Uterus (tissue), 2 donors: ENCODE measurements around the gene SNURF.
"Not testable (repeated sequence)": the region's sequence is repeated elsewhere in the genome, so short reads cannot be mapped to it uniquely, and the experiment has no call there.

Source experiments
- POLR2A ChIP-seq, 2 donors: fragments of 450-650 bp; IDR thresholded peaks; one replicate each; pipeline ENCODE4 v1.6.1; 2016; ENCODE audit warnings: antibody characterized with exemption in 2 of 2, mild to moderate bottlenecking in 1 of 2, moderate library complexity in 1 of 2
- TF ChIP-seq, protein P1 (sequence below), 4 experiments: fragments of 200-600 bp in 2 of 4; fragments of 450-650 bp in 2 of 4; sonication (generic) in 2 of 4; IDR thresholded peaks; one replicate each; pipeline ENCODE4 v1.5.1; 2016 to 2019; ENCODE audit warnings: antibody characterized with exemption in 4 of 4, mild to moderate bottlenecking in 2 of 4, moderate library complexity in 1 of 4

DNA sequence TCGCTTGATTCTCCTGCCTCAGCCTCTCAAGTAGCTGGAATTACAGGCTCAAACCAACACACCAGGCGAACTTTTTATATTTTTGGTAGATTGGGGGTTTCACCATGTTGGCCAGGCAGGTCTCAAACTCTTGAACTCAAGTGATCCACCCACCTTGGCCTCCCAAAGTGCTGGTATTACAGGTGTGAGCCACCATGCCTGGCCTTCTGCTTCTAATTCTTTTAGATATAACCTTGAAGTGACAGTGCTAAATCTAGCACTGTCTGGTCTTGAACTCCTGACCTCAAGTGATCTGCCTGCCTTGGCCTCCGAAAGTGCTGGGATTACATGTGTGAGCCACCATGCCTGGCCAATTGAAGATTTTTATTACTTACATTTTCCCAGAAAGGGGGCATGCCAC lies 16.6 kb upstream of the SNURF start:
- TF ChIP-seq POLR2A (IDR thresholded peaks at IDR 0.05) = not testable (repeated sequence)
- TF ChIP-seq, protein P1, sequence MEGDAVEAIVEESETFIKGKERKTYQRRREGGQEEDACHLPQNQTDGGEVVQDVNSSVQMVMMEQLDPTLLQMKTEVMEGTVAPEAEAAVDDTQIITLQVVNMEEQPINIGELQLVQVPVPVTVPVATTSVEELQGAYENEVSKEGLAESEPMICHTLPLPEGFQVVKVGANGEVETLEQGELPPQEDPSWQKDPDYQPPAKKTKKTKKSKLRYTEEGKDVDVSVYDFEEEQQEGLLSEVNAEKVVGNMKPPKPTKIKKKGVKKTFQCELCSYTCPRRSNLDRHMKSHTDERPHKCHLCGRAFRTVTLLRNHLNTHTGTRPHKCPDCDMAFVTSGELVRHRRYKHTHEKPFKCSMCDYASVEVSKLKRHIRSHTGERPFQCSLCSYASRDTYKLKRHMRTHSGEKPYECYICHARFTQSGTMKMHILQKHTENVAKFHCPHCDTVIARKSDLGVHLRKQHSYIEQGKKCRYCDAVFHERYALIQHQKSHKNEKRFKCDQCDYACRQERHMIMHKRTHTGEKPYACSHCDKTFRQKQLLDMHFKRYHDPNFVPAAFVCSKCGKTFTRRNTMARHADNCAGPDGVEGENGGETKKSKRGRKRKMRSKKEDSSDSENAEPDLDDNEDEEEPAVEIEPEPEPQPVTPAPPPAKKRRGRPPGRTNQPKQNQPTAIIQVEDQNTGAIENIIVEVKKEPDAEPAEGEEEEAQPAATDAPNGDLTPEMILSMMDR (IDR thresholded peaks at IDR 0.05) = not testable (repeated sequence)
